DMS114 treated with DMSO at 0.1 percent for 48 hours (cell line): Measurements from ENCODE around the gene ADIPOQ.
"Not testable (repeated sequence)": the region's sequence is repeated elsewhere in the genome, so short reads cannot be mapped to it uniquely, and the experiment has no call there.

Experiments
- DNase-seq: peaks from one replicate; lab custom pipeline; 2025; ENCODE audit not compliant: unreplicated experiment; lab: John Stamatoyannopoulos, UW

Gene ADIPOQ

GRCh38 chr3:186826410-186826975, 16.0 kb upstream of the ADIPOQ start:
- no peak for DNase-seq

- DNase-seq = peak; percentile 75
These were observed 15.3 kb upstream of the ADIPOQ start for GRCh38 chr3:186826976-186827857.

GRCh38 chr3:186828340-186828739, 14.2 kb upstream of the ADIPOQ start:
- DNase-seq = no peak

GRCh38 chr3:186831798-186832197, 10.7 kb upstream of the ADIPOQ start:
- no peak for DNase-seq

- DNase-seq = no peak
These were observed 10.2 kb upstream of the ADIPOQ start for GRCh38 chr3:186832276-186832675.

- DNase-seq = no peak
These were observed 2.5 kb upstream of the ADIPOQ start for GRCh38 chr3:186839874-186840641.

- no peak for DNase-seq
These were observed 890 bp upstream of the ADIPOQ start for GRCh38 chr3:186841620-186842019.

GRCh38 chr3:186843039-186843432, 526 bp downstream of the ADIPOQ start:
- no peak for DNase-seq

- DNase-seq = no peak
These were observed 2.4 kb downstream of the ADIPOQ start for GRCh38 chr3:186844908-186845307.

GRCh38 chr3:186845756-186846155, 3.2 kb downstream of the ADIPOQ start:
- no peak for DNase-seq

GRCh38 chr3:186847437-186847836, 4.9 kb downstream of the ADIPOQ start:
- no peak for DNase-seq

GRCh38 chr3:186849374-186849975, 7.0 kb downstream of the ADIPOQ start:
- peak; percentile 34 for DNase-seq

GRCh38 chr3:186851835-186852234, 9.3 kb downstream of the ADIPOQ start:
- not testable (repeated sequence) for DNase-seq

- no peak for DNase-seq
These were observed 10.5 kb downstream of the ADIPOQ start for GRCh38 chr3:186852994-186853393.

- DNase-seq = no peak
These were observed 11.6 kb downstream of the ADIPOQ start for GRCh38 chr3:186854146-186854545.

- DNase-seq = no peak
These were observed 12.4 kb downstream of the ADIPOQ start for GRCh38 chr3:186854954-186855353.

GRCh38 chr3:186857743-186858142, 15.2 kb downstream of the ADIPOQ start:
- DNase-seq = no peak

- not testable (repeated sequence) for DNase-seq
These were observed 22.8 kb downstream of the ADIPOQ start for GRCh38 chr3:186865215-186865853.

- not testable (repeated sequence) for DNase-seq
These were observed 23.6 kb downstream of the ADIPOQ start for GRCh38 chr3:186866095-186866494.

- DNase-seq = no peak
These were observed 27.0 kb downstream of the ADIPOQ start for GRCh38 chr3:186869253-186870100.
